GM18505 (cell line): ENCODE results near the gene CFAP70.
"Not testable (repeated sequence)": the region's sequence is repeated elsewhere in the genome, so short reads cannot be mapped to it uniquely, and the experiment has no call there.

Experiments
- ATAC-seq: cut with Tn5 transposase; IDR thresholded peaks from one replicate; pipeline ENCODE4 v1.9.1; 2021; ENCODE audit not compliant: unreplicated experiment
- POLR2A ChIP-seq: IDR thresholded peaks from 4 replicates; pipeline ENCODE4 v1.6.1; 2011; ENCODE audit warnings: borderline replicate concordance; ENCODE audit not compliant: insufficient read depth, insufficient read length; ENCODE audit errors: extremely low read depth

Gene CFAP70

GRCh38 chr10:73358331-73359279, at the start of gene CFAP70:
TSS of gene CFAP70 (minus strand) at chr10:73358864. CDS start at chr10:73354796, 4,068 bp downstream.
- ATAC-seq = peak; percentile 81
- peak; percentile 79 for TF ChIP-seq POLR2A

- no peak for TF ChIP-seq POLR2A
- ATAC-seq = no peak
These were observed 49.4 kb upstream of the CFAP70 start for GRCh38 chr10:73408061-73408460.

- TF ChIP-seq POLR2A = no peak
- ATAC-seq = no peak
These were observed 48.8 kb upstream of the CFAP70 start for GRCh38 chr10:73407495-73407894.

GRCh38 chr10:73406846-73407245, 48.2 kb upstream of the CFAP70 start:
- no peak for ATAC-seq
- no peak for TF ChIP-seq POLR2A

- TF ChIP-seq POLR2A = no peak
- no peak for ATAC-seq
These were observed 46.9 kb upstream of the CFAP70 start for GRCh38 chr10:73405556-73405955.

GRCh38 chr10:73404690-73405089, 46.0 kb upstream of the CFAP70 start:
- ATAC-seq = no peak

GRCh38 chr10:73401636-73402035, 43.0 kb upstream of the CFAP70 start:
- no peak for TF ChIP-seq POLR2A
- ATAC-seq = no peak

More at GRCh38 chr10:73404690-73405089, 46.0 kb upstream of the CFAP70 start:
- no peak for TF ChIP-seq POLR2A

- no peak for ATAC-seq
- no peak for TF ChIP-seq POLR2A
These were observed 40.4 kb upstream of the CFAP70 start for GRCh38 chr10:73399063-73399462.

GRCh38 chr10:73398024-73398423, 39.4 kb upstream of the CFAP70 start:
- TF ChIP-seq POLR2A = no peak
- ATAC-seq = no peak

GRCh38 chr10:73394325-73394724, 35.7 kb upstream of the CFAP70 start:
- ATAC-seq = not testable (repeated sequence)

- ATAC-seq = no peak
- TF ChIP-seq POLR2A = no peak
These were observed 29.6 kb upstream of the CFAP70 start for GRCh38 chr10:73388228-73388627.

GRCh38 chr10:73386583-73386982, 27.9 kb upstream of the CFAP70 start:
- TF ChIP-seq POLR2A = no peak
- ATAC-seq = no peak

GRCh38 chr10:73379064-73379748, 20.5 kb upstream of the CFAP70 start:
- no peak for ATAC-seq

GRCh38 chr10:73376679-73377078, 18.0 kb upstream of the CFAP70 start:
- ATAC-seq = no peak

More at GRCh38 chr10:73379064-73379748, 20.5 kb upstream of the CFAP70 start:
- TF ChIP-seq POLR2A = peak; percentile 27

More at GRCh38 chr10:73376679-73377078, 18.0 kb upstream of the CFAP70 start:
- no peak for TF ChIP-seq POLR2A
